GM21619 (cell line): ENCODE results near the gene SELE.
"Not testable (repeated sequence)": the region's sequence is repeated elsewhere in the genome, so short reads cannot be mapped to it uniquely, and the experiment has no call there.

ENCODE experiments used
- ATAC-seq: cut with Tn5 transposase; IDR thresholded peaks from one replicate; pipeline ENCODE4 v1.9.1; 2021; ENCODE audit not compliant: unreplicated experiment

Gene SELE

GRCh38 chr1:169725930-169726329, 7.9 kb downstream of the SELE start:
- no peak for ATAC-seq

GRCh38 chr1:169724168-169724567, 9.7 kb downstream of the SELE start:
- ATAC-seq, result no peak

- ATAC-seq, result no peak
These were observed 10.1 kb downstream of the SELE start for GRCh38 chr1:169723763-169724162.

- ATAC-seq, result no peak
These were observed 11.1 kb downstream of the SELE start for GRCh38 chr1:169722779-169723178.

GRCh38 chr1:169715100-169715499, 18.8 kb downstream of the SELE start:
- ATAC-seq, result not testable (repeated sequence)

GRCh38 chr1:169713090-169713489, 20.8 kb downstream of the SELE start:
- not testable (repeated sequence) for ATAC-seq

- ATAC-seq, result no peak
These were observed 21.6 kb downstream of the SELE start for GRCh38 chr1:169712309-169712631.

- ATAC-seq, result peak; percentile 81
These were observed 22.2 kb downstream of the SELE start, which contains the start of gene SELL for GRCh38 chr1:169711469-169712308. Gene SELL (minus strand): TSS chr1:169711620. CDS start chr1:169711498, 122 bp downstream.

- ATAC-seq, result no peak
These were observed 25.2 kb downstream of the SELE start for GRCh38 chr1:169708647-169709046.

GRCh38 chr1:169707912-169708604, 25.8 kb downstream of the SELE start:
- no peak for ATAC-seq

- no peak for ATAC-seq
These were observed 29.1 kb downstream of the SELE start for GRCh38 chr1:169704797-169705196.

GRCh38 chr1:169701261-169702005, 32.4 kb downstream of the SELE start:
- ATAC-seq, result no peak

- no peak for ATAC-seq
These were observed 34.2 kb downstream of the SELE start for GRCh38 chr1:169699707-169700106.

- no peak for ATAC-seq
These were observed 34.9 kb downstream of the SELE start for GRCh38 chr1:169698976-169699375.

GRCh38 chr1:169697755-169698154, 36.1 kb downstream of the SELE start:
- ATAC-seq, result no peak

- no peak for ATAC-seq
These were observed 37.4 kb downstream of the SELE start for GRCh38 chr1:169696273-169697100.

- peak; percentile 42 for ATAC-seq
These were observed 39.4 kb downstream of the SELE start for GRCh38 chr1:169694304-169695075.

- ATAC-seq, result no peak
These were observed 41.0 kb downstream of the SELE start for GRCh38 chr1:169692756-169693460.

GRCh38 chr1:169690489-169690888, 43.4 kb downstream of the SELE start:
- no peak for ATAC-seq
